ENCODE results near the gene GANAB.
"Not testable (repeated sequence)": the region's sequence is repeated elsewhere in the genome, so short reads cannot be mapped to it uniquely, and the experiment has no call there.

Gene GANAB

GRCh38 chr11:62601372-62602140 lies 44.9 kb downstream of the GANAB start, which contains the start of gene MTA2:
MTA2 (minus strand) TSS chr11:62601865; CDS start chr11:62601450, 415 bp downstream.
- peak; percentile 99 for DNase-seq (ENCODE audit: low read depth in 4 of 4, low spot score in 1 of 4)

GRCh38 chr11:62601122-62601371 lies 45.4 kb downstream of the GANAB start:
- DNase-seq (ENCODE audit: low read depth in 4 of 4, low spot score in 1 of 4): peak in 1 of 4 experiments; percentile 54

GRCh38 chr11:62600367-62601121 lies 45.9 kb downstream of the GANAB start:
- DNase-seq (ENCODE audit: low read depth in 4 of 4, low spot score in 1 of 4): no peak

- DNase-seq (ENCODE audit: low read depth in 4 of 4, low spot score in 1 of 4): no peak
Measured at GRCh38 chr11:62599901-62600300, 46.5 kb downstream of the GANAB start.

GRCh38 chr11:62599069-62599696 lies 47.2 kb downstream of the GANAB start:
- DNase-seq (ENCODE audit: low read depth in 4 of 4, low spot score in 1 of 4): peak; percentile 85 to 95 (median 89)

GRCh38 chr11:62595124-62595523 lies 51.3 kb downstream of the GANAB start:
- DNase-seq (ENCODE audit: low read depth in 4 of 4, low spot score in 1 of 4): no peak

GRCh38 chr11:62593434-62594044 lies 52.9 kb downstream of the GANAB start:
- DNase-seq (ENCODE audit: low read depth in 4 of 4, low spot score in 1 of 4): peak in 2 of 4 experiments; percentile 63 to 69

GRCh38 chr11:62592989-62593421 lies 53.4 kb downstream of the GANAB start:
- no peak for DNase-seq (ENCODE audit: low read depth in 4 of 4, low spot score in 1 of 4)

GRCh38 chr11:62592146-62592815 lies 54.1 kb downstream of the GANAB start:
- no peak for DNase-seq (ENCODE audit: low read depth in 4 of 4, low spot score in 1 of 4)

GRCh38 chr11:62591448-62592145 lies 54.8 kb downstream of the GANAB start, which contains the start of gene TUT1:
TUT1 (minus strand) TSS chr11:62591523; CDS start chr11:62591485, 38 bp downstream.
- DNase-seq (ENCODE audit: low read depth in 4 of 4, low spot score in 1 of 4): peak; percentile 84 to 90 (median 90)

- DNase-seq (ENCODE audit: low read depth in 4 of 4, low spot score in 1 of 4): no peak
Measured at GRCh38 chr11:62588966-62589637, 57.3 kb downstream of the GANAB start.

- not testable (repeated sequence) for DNase-seq (ENCODE audit: low read depth in 4 of 4, low spot score in 1 of 4)
Measured at GRCh38 chr11:62585356-62585755, 61.1 kb downstream of the GANAB start.

- not testable (repeated sequence) for DNase-seq (ENCODE audit: low read depth in 4 of 4, low spot score in 1 of 4)
Measured at GRCh38 chr11:62581735-62582134, 64.7 kb downstream of the GANAB start.

- no peak for DNase-seq (ENCODE audit: low read depth in 4 of 4, low spot score in 1 of 4)
Measured at GRCh38 chr11:62580959-62581715, 65.3 kb downstream of the GANAB start.

GRCh38 chr11:62579252-62579651 lies 67.2 kb downstream of the GANAB start:
- DNase-seq (ENCODE audit: low read depth in 4 of 4, low spot score in 1 of 4): no peak

GRCh38 chr11:62578541-62578940 lies 67.9 kb downstream of the GANAB start:
- DNase-seq (ENCODE audit: low read depth in 4 of 4, low spot score in 1 of 4): no peak

- DNase-seq (ENCODE audit: low read depth in 4 of 4, low spot score in 1 of 4): no peak
Measured at GRCh38 chr11:62577046-62577714, 69.2 kb downstream of the GANAB start.

- no peak for DNase-seq (ENCODE audit: low read depth in 4 of 4, low spot score in 1 of 4)
Measured at GRCh38 chr11:62575837-62576236, 70.6 kb downstream of the GANAB start.

All from stimulated activated CD4-positive, alpha-beta T cell treated with anti-CD3 and anti-CD28 coated beads, Interleukin-1b, Interleukin-23, amount 100 ng/mL, for 24 hours (primary cell).